IPS DF 6.9 (cell line): ENCODE data around the gene PPIL3.
A peak's percentile ranks its signal among the peaks of the same experiment; 100 is the strongest.
"Not testable (repeated sequence)": the region's sequence is repeated elsewhere in the genome, so short reads cannot be mapped to it uniquely, and the experiment has no call there.

Experiments
- DNase-seq: peaks from one replicate; pipeline ENCODE4 v3.0.0-alpha.2; 2013; ENCODE audit warnings: low read depth, low spot score
- H3K27ac ChIP-seq: one replicate; pipeline ENCODE4 v1.5.1; 2013; ENCODE audit warnings: low read length, control low read depth
- H3K27me3 ChIP-seq: 2 replicates; pipeline ENCODE4 v1.6.1; 2013; ENCODE audit warnings: mild to moderate bottlenecking, low read length; ENCODE audit not compliant: control insufficient read depth, insufficient read depth
- H3K36me3 ChIP-seq: 2 replicates; pipeline ENCODE4 v1.6.1; 2013; ENCODE audit warnings: low read length; ENCODE audit not compliant: control insufficient read depth, insufficient read depth
- H3K4me1 ChIP-seq: 2 replicates; pipeline ENCODE4 v1.6.1; 2013; ENCODE audit warnings: low read length; ENCODE audit not compliant: control insufficient read depth, insufficient read depth
- H3K4me3 ChIP-seq: 2 replicates; pipeline ENCODE4 v1.5.1; 2013; ENCODE audit warnings: mild to moderate bottlenecking, low read length
- H3K9me3 ChIP-seq: 2 replicates; pipeline ENCODE4 v1.6.1; 2013; ENCODE audit warnings: low read length, inconsistent platforms; ENCODE audit not compliant: control insufficient read depth, insufficient read depth
- WGBS: extraction: QIAGEN DNeasy Blood & Tissue Kit; methylation state at CpG from one replicate; pipeline ENCODE4 v1.1.7; 2013; ENCODE audit warnings: mixed read lengths, missing lambda C conversion rate; ENCODE audit not compliant: insufficient read length, insufficient coverage; 5-methylcytosine and 5-hydroxymethylcytosine counted together

PPIL3 gene

DNA sequence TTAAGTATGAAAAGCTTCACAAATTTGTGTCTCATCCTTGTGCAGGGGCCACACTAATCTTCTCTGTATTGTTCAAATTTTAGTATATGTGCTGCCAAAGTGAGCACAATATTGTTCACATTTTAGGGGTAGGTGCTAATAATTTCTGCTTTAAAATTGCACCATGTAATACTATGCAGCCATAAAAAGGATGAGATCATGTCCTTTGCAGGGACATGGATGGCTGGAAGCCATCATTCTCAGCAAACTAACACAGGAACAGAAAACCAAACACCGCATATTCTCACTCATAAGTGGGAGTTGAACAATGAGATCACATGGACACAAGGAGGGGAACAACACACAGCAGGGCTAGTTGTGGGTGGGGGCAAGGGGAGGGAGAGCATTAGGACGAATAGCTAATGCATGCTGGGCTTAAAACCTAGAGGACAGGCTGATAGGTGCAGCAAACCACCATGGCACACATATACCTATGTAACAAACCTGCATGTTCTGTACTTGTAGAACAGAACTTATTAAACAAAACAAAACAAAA, 7.1 kb downstream of the PPIL3 start:
- DNase-seq, H3K9me3 ChIP-seq, H3K27ac ChIP-seq, H3K4me3 ChIP-seq, H3K27me3 ChIP-seq, H3K36me3 ChIP-seq, H3K4me1 ChIP-seq: not testable (repeated sequence)
- no CpG with 5 or more reads among the region's 2 CpGs for WGBS

DNA sequence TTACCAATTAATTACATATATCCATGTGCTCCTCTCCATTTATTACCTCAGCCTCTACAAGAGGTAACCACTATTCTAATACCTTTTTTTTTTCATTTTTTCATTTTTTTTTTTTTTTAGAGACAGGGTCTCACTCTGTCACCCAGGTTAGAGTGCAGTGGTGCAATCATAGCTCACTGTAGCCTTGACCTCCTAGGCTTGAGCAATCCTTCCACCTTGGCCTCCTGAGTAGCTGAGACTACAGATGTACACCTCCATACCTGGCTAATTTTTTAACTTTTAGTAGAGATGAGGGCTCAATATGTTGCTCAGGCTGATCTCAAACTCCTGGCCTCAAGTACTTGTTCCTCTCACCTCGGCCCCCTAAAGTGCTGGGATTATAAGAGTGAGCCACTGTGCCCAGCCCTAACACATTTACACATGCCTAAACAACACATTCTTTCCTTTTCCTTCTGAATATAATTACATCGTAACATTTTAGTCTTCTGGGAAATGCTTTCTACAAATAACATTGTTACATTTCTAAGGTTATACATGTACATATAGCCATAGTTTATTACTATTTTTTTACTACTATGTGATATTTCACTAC, 10.5 kb downstream of the PPIL3 start:
- no CpG with 5 or more reads among the region's 2 CpGs for WGBS
- DNase-seq, result no peak
- peaks cover 3% of the 10 kb centered on the region; the same call in 1 of the 2 replicates for H3K36me3 ChIP-seq

DNA sequence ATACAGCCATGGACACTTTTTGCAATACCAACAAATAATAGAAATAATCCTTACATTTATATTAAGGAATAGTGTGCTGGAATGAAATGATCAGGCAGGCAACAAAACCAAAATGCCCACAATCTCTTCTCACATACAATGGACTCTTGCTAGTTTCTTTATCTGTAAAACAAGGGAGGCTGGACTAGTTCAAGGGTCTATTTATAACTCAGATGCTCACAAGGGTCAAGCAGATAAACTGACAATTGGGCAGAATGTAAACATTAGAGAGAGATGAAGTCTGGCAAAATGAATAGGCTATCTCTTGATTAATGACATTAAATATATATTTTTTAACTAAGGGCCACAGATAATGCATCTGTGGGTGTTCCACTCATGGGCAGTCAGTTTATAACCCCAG, 11.4 kb downstream of the PPIL3 start:
- Histone ChIP-seq H3K4me1 (no peaks in the 10 kb centered on the region), H3K9me3 (no peaks in the 10 kb centered on the region), H3K27ac (no peak overlapping the region), H3K4me3 (no peak overlapping the region), H3K27me3 (no peaks in the 10 kb centered on the region), H3K36me3 (peaks cover 3% of the 10 kb centered on the region; the same call in 1 of the 2 replicates)
- no peak for DNase-seq

More for the DNA sequence above, 10.5 kb downstream of the PPIL3 start:
- Histone ChIP-seq H3K27me3 (no peaks in the 10 kb centered on the region), H3K9me3 (no peaks in the 10 kb centered on the region), H3K4me1 (no peaks in the 10 kb centered on the region), H3K4me3 (no peak overlapping the region), H3K27ac (no peak overlapping the region)

DNA sequence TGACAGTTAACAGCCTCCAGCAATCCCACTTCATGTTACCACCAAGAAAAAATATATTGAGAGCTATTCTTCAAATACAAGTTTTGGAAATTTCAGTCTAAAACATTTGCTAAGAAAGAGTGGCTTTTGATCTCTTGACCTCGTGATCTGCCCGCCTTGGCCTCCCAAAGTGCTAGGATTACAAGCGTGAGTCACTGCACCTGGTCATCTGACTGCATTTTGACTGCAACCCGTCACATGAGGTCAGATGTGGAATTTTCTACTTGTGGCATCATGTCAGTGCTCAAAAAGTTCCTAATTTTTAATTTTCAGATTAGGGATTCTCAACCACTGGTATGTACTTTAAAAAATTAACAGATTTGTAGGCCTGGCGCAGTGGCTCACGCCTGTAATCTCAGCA, 15.3 kb downstream of the PPIL3 start:
- H3K27ac ChIP-seq, result no peak overlapping the region
- WGBS, result no CpG with 5 or more reads among the region's 6 CpGs
- H3K36me3 ChIP-seq, result no peaks in the 10 kb centered on the region

DNA sequence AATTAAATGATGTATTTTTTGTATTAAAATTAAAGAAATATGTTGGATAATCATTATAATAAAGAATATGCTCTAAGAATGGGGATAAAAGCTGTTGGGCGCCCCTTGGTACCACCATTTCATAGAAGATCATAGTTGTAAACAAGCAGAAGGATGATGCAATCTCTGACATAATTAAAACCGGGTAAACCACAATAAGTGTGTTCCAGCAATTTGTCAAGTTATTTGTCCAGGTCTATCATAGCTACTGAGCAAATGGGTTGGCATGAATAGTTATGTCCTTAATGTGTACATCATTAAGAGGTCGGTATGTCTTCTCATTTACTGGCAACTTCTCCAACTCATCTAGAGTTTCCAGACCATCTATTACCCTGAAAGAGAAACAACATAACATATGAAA, 17.7 kb downstream of the PPIL3 start:
- Histone ChIP-seq H3K27me3 (no peaks in the 10 kb centered on the region), H3K4me3 (no peak overlapping the region), H3K9me3 (no peaks in the 10 kb centered on the region), H3K36me3 (no peaks in the 10 kb centered on the region), H3K27ac (no peak overlapping the region), H3K4me1 (no peaks in the 10 kb centered on the region)
- no CpG with 5 or more reads among the region's 3 CpGs for WGBS
- no peak for DNase-seq

More for the DNA sequence above, 15.3 kb downstream of the PPIL3 start:
- Histone ChIP-seq H3K4me1 (no peaks in the 10 kb centered on the region), H3K9me3 (no peaks in the 10 kb centered on the region), H3K27me3 (no peaks in the 10 kb centered on the region), H3K4me3 (no peak overlapping the region)
- DNase-seq, result no peak

DNA sequence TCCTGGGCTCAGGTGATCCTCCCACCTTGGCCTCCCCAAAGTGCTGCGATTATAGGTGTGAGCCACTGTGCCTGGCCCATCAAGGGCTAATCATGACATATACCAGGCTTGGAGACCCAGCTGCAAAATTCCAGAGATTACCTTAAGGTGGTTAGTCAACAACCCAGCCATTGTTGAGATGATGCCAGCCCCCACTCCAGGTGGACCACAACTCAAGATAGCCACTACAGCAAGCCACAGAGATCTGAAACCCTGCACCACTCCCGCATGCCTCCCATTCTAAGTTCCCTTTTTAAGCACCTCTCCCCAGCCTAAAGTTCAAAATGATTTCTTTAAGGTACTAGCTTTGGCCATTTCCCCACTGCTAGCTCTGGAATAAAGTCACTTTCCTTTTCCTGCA, 19.9 kb downstream of the PPIL3 start:
- Histone ChIP-seq H3K27me3 (no peaks in the 10 kb centered on the region), H3K4me3 (no peak overlapping the region), H3K27ac (no peak overlapping the region), H3K4me1 (no peaks in the 10 kb centered on the region), H3K9me3 (no peaks in the 10 kb centered on the region), H3K36me3 (no peaks in the 10 kb centered on the region)
- no CpG with 5 or more reads among the region's 2 CpGs for WGBS
- no peak for DNase-seq

DNA sequence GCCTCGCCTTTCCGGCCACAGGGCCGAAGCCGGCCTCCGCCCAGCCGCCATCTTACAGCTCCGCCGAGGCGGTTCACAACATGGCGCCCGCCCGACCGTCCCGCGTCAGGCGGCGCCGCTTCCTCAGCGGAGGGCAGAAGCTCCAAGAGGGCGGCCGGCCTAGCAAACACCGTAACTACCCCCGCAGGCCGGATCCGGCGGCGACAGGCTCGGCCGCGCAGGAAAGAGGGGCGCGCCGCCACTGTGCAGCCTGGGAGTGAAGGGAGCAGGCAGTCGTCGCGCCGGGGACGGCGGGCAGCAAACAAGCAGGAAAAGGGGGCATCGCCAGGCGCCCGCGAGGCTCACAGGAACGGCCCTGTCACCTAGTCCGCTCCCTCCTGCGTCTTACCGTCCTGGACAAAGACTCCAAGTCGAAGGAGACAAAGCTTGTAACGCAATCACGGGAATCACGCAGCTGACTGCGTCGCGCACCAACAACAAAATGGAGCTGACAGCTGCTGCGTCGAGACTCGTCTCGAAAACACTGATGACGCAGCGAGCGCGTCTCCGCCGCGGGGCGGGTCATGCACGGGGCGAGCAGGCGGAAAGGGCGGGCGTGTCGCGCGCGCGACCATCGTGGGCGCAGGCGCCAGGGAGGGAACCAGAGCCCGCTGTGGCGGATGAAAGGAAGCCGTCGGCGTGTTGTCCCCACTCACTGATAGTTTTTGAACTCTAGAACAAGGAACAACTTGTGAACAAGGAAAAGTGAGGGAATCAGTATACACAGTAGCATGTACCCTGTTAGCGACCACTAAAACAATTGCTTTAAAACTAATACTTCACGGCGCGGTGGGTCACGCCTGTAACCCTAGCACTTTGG, 24.5 kb downstream of the PPIL3 start, which contains the start of gene CLK1:
TSS of gene CLK1 (minus strand) at position 483 of the 859 bp plus-strand sequence. CDS start 2,796 bp downstream, outside the sequence.
- Histone ChIP-seq H3K27me3 (no peaks in the 10 kb centered on the region), H3K4me3 (peak within 1 kb of the TSS; percentile 73), H3K9me3 (no peaks in the 10 kb centered on the region), H3K27ac (no peak within 1 kb of the TSS), H3K4me1 (no peaks in the 10 kb centered on the region), H3K36me3 (no peaks in the 10 kb centered on the region; the same call in 1 of the 2 replicates)
- no CpG with 5 or more reads among the region's 89 CpGs for WGBS
- peak; percentile 61 for DNase-seq

DNA sequence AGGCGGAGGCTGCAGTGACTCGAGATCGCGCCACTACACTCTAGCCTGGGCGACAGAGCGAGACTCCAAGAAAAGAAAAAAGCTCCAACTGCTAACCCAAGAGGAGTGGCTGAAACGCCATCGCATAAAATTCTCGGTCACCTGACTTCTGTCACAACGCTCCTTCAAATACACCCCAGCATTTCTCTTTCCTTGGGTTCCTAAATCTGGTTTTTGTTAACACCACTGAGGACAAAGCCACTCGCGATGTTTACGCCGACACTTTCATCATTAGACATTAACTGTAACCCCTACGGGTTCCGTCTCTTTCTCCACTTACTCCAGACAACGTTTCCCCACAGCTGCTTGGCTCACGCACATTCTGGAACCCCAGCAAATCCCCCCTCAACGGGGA, 25.1 kb downstream of the PPIL3 start:
- no peak for DNase-seq

DNA sequence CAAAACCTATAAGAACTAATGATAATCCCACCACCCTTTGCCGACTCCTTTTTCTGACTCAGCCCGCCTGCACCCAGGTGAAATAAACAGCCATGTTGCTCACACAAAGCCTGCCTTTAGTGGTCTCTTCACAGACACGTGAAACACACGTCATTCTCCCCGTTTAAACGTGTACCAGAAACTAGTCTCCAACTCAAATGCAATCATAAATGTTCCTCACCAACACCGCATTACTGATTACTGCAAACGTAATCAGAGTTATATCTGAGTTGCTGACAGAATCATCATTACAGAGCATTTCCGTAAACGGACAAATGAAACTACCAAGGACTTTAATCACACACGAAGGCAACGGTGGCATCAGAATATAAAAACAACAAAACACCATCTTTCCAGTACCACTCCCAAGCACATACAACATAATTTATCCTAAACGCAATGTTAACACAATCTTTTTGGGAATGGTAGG, 26.3 kb downstream of the PPIL3 start:
- WGBS, result no CpG with 5 or more reads among the region's 13 CpGs
- H3K27me3 ChIP-seq, result no peaks in the 10 kb centered on the region
- H3K4me1 ChIP-seq, result no peaks in the 10 kb centered on the region
- H3K4me3 ChIP-seq, result peak overlapping the region; percentile 73; the same call in 1 of the 2 replicates
- no peaks in the 10 kb centered on the region for H3K9me3 ChIP-seq
- no peak for DNase-seq
- H3K36me3 ChIP-seq, result peaks cover 10% of the 10 kb centered on the region; the same call in 1 of the 2 replicates
- no peak overlapping the region for H3K27ac ChIP-seq

More for the DNA sequence above, 25.1 kb downstream of the PPIL3 start:
- no peaks in the 10 kb centered on the region for H3K4me1 ChIP-seq
- no CpG with 5 or more reads among the region's 19 CpGs for WGBS
- H3K4me3 ChIP-seq, result peak overlapping the region; percentile 73
- H3K36me3 ChIP-seq, result no peaks in the 10 kb centered on the region; the same call in 1 of the 2 replicates
- H3K27ac ChIP-seq, result no peak overlapping the region
- H3K9me3 ChIP-seq, result no peaks in the 10 kb centered on the region
- no peaks in the 10 kb centered on the region for H3K27me3 ChIP-seq

DNA sequence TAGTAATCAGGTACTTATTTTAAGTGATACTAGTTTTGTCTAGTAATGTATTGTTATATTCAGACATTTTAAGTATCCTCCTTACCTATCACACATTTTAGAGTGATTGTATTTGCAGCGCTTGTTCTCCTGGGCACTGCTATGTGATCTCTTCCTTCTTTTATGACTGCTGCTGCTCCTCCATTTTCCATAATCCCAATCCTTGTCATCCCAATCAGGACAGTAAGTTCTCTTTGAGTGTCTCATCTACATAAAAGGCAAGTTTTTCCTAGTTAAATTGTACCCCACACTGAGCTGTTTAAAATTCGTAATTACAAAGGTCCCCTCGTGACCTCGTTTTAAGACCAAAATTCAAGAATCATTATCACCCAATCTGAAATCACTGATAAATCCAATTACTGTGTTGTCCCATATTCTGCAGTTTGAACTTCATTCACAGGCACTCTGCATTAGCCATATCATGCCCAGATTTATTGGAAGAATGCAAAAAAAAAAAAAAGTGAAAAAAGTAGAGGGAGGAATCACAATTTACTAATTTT, 27.2 kb downstream of the PPIL3 start:
- DNase-seq, result no peak
- peaks cover 16% of the 10 kb centered on the region; the same call in 1 of the 2 replicates for H3K36me3 ChIP-seq
- no peaks in the 10 kb centered on the region for H3K9me3 ChIP-seq
- H3K4me3 ChIP-seq, result no peak overlapping the region
- H3K27ac ChIP-seq, result no peak overlapping the region
- H3K27me3 ChIP-seq, result no peaks in the 10 kb centered on the region
- no CpG with 5 or more reads among the region's 4 CpGs for WGBS
- H3K4me1 ChIP-seq, result no peaks in the 10 kb centered on the region
